Mesothelial cell of epicardium (in vitro differentiated cells): ENCODE measurements around the gene PPP1R3E. TPM values are rescaled to one million over a fixed set of nuclear protein-coding genes. Genes with fewer than 3 reads are reported as not detected.

ENCODE experiments used
- DNase-seq, 2 experiments: peaks; one replicate each; pipeline ENCODE4 v3.0.0; 2021; ENCODE audit warnings: low spot score in 2 of 2; ENCODE audit not compliant: unreplicated experiment in 2 of 2
- H3K27ac Mint-ChIP-seq: 2 replicates; pipeline ENCODE4 v1.8.0; 2021; ENCODE audit warnings: mixed read lengths
- H3K27me3 Mint-ChIP-seq: 2 replicates; pipeline ENCODE4 v1.8.0; 2021; ENCODE audit warnings: low read depth, mixed read lengths
- H3K36me3 Mint-ChIP-seq: 2 replicates; pipeline ENCODE4 v1.8.0; 2021; ENCODE audit warnings: mixed read lengths
- H3K4me1 Mint-ChIP-seq: 2 replicates; pipeline ENCODE4 v1.8.0; 2021; ENCODE audit warnings: mixed read lengths
- H3K4me3 Mint-ChIP-seq: 2 replicates; pipeline ENCODE4 v1.8.0; 2021; ENCODE audit warnings: mild to moderate bottlenecking, moderate library complexity, mixed read lengths
- H3K9me3 Mint-ChIP-seq: 2 replicates; pipeline ENCODE4 v1.8.0; 2021; ENCODE audit warnings: mixed read lengths
- CTCF ChIP-seq: fragments of 200-600 bp; sonication (generic); IDR thresholded peaks from one replicate; pipeline ENCODE4 v1.5.0; 2021; ENCODE audit warnings: antibody characterized with exemption; ENCODE audit not compliant: unreplicated experiment
- total RNA-seq: library from RNA; stranded (reverse); gene quantifications from 3 replicates; pipeline ENCODE4 v1.2.1, GENCODE V29; 2021

The PPP1R3E gene
- total RNA-seq, 1 donor from 2014 or later, result 9.3 TPM

- H3K4me3 Mint-ChIP-seq, result peak overlapping the region; percentile 91
- no peaks in the 10 kb centered on the region for H3K9me3 Mint-ChIP-seq
- H3K36me3 Mint-ChIP-seq, result no peaks in the 10 kb centered on the region
- H3K27me3 Mint-ChIP-seq, result peaks cover 1% of the 10 kb centered on the region
- H3K27ac Mint-ChIP-seq, result peak overlapping the region; percentile 99
- TF ChIP-seq CTCF, result no peak
- peaks cover 21% of the 10 kb centered on the region for H3K4me1 Mint-ChIP-seq
- DNase-seq, result no peak
Measured at GRCh38 chr14:23299986-23300686, 2.5 kb downstream of the PPP1R3E start.

- H3K9me3 Mint-ChIP-seq, result no peaks in the 10 kb centered on the region
- H3K27ac Mint-ChIP-seq, result peak overlapping the region; percentile 88
- peaks cover 4% of the 10 kb centered on the region for H3K27me3 Mint-ChIP-seq
- DNase-seq, result no peak
- peaks cover 24% of the 10 kb centered on the region for H3K4me1 Mint-ChIP-seq
- H3K36me3 Mint-ChIP-seq, result no peaks in the 10 kb centered on the region
- TF ChIP-seq CTCF, result no peak
- peak overlapping the region; percentile 33 for H3K4me3 Mint-ChIP-seq
Measured at GRCh38 chr14:23299211-23299957, 3.3 kb downstream of the PPP1R3E start.

GRCh38 chr14:23297611-23298277 lies 4.9 kb downstream of the PPP1R3E start:
- Mint-ChIP-seq H3K4me1 (peaks cover 24% of the 10 kb centered on the region), H3K27ac (no peak overlapping the region), H3K4me3 (no peak overlapping the region), H3K27me3 (peaks cover 16% of the 10 kb centered on the region), H3K9me3 (no peaks in the 10 kb centered on the region), H3K36me3 (no peaks in the 10 kb centered on the region)
- no peak for DNase-seq
- no peak for TF ChIP-seq CTCF

DNA sequence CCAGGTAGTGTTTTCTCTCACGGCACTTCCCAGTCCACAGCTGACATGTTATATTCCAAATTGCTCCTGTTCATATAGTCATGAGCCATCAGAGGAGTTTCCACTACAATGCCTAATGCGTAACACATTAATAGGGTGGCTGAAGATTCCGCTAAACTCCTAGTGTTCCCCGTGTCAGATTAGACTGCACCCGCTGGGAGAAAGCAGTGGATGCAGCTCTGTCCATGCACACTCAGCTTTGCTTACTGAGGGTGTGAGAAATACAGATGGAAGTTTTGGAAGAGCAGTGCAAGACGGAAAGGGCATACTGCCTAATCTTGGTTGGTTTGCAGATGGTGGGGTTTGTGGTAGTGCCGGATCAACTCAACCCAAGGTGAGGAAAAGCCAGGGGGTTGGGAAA lies 5.6 kb downstream of the PPP1R3E start:
- H3K9me3 Mint-ChIP-seq, result no peaks in the 10 kb centered on the region
- TF ChIP-seq CTCF, result no peak
- no peak overlapping the region for H3K27ac Mint-ChIP-seq
- peaks cover 16% of the 10 kb centered on the region for H3K27me3 Mint-ChIP-seq
- no peaks in the 10 kb centered on the region for H3K36me3 Mint-ChIP-seq
- H3K4me3 Mint-ChIP-seq, result no peak overlapping the region
- H3K4me1 Mint-ChIP-seq, result peaks cover 24% of the 10 kb centered on the region
- DNase-seq, result no peak

DNA sequence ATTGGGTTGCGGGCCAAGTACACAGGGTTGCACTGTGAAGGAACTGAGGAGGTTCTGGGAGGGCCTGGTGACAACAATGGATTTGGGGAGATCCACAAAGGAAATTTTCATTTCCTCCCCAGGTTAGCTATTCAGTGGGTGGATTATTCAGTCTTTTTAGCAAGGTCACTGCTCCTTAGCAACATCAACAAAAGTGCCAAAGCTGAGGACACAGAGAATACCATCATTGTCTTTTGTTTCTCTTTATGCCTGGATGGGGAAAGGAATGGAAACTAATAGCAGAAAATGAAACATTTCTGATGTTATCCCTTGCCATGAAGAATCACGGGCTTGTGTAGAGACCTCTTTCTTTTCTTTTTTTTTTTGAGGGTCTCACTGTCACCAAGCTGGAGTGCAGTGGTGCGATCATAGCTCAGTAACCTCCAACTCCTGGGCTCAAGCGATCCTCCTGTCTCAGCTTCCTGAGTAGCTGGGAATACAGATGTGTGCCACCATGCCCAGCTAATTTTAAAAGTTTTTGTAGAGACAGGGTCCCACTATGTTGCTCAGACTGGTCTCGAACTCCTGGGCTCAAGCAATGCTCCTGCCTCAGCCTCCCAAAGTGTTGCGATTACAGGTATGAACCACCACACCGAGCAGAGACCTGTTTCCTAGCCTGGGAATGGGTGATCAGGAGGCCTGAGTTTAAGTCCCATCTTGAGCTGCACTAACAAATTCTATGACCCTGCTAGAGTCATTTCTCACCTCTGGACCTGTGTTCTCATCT lies 6.5 kb downstream of the PPP1R3E start:
- Mint-ChIP-seq H3K27me3 (peaks cover 20% of the 10 kb centered on the region), H3K9me3 (no peaks in the 10 kb centered on the region), H3K4me1 (peaks cover 24% of the 10 kb centered on the region), H3K36me3 (no peaks in the 10 kb centered on the region), H3K4me3 (no peak overlapping the region), H3K27ac (no peak overlapping the region)
- no peak for TF ChIP-seq CTCF
- DNase-seq, result no peak
